Smooth muscle cell (in vitro differentiated cells): ENCODE measurements around the gene ERBB2. TPM values are rescaled to one million over a fixed set of nuclear protein-coding genes. Genes with fewer than 3 reads are reported as not detected.
"Not testable (repeated sequence)": the region's sequence is repeated elsewhere in the genome, so short reads cannot be mapped to it uniquely, and the experiment has no call there.

Source experiments
- DNase-seq: peaks from one replicate; lab custom pipeline; 2025; ENCODE audit not compliant: unreplicated experiment; lab: John Stamatoyannopoulos, UW
- H2AFZ ChIP-seq: fragments of 200-600 bp; sonication (generic); 2 replicates; pipeline ENCODE4 v1.6.0; 2016; ENCODE audit warnings: antibody characterized with exemption, low read depth, mild to moderate bottlenecking
- H3F3A ChIP-seq: fragments of 200-600 bp; sonication (generic); 2 replicates; pipeline ENCODE4 v1.6.0; 2017; ENCODE audit warnings: antibody characterized with exemption, low read depth
- H3K27ac ChIP-seq: fragments of 200-600 bp; sonication (generic); 2 replicates; pipeline ENCODE4 v1.5.1; 2016; ENCODE audit warnings: low read depth, mild to moderate bottlenecking
- H3K27me3 ChIP-seq: fragments of 200-600 bp; sonication (generic); 2 replicates; pipeline ENCODE4 v1.6.1; 2016; ENCODE audit warnings: low read depth, mild to moderate bottlenecking
- H3K36me3 ChIP-seq: fragments of 200-600 bp; sonication (generic); 2 replicates; pipeline ENCODE4 v1.5.1; 2016; ENCODE audit warnings: low read depth
- H3K4me1 ChIP-seq: fragments of 200-600 bp; sonication (generic); 2 replicates; pipeline ENCODE4 v1.5.1; 2016; ENCODE audit warnings: low read depth
- H3K4me2 ChIP-seq: fragments of 200-600 bp; sonication (generic); 2 replicates; pipeline ENCODE4 v1.6.0; 2016; ENCODE audit warnings: mild to moderate bottlenecking
- H3K4me3 ChIP-seq: fragments of 200-600 bp; sonication (generic); 2 replicates; pipeline ENCODE4 v1.5.1; 2016; ENCODE audit warnings: mild to moderate bottlenecking
- H3K79me2 ChIP-seq: fragments of 200-600 bp; sonication (generic); 2 replicates; pipeline ENCODE4 v1.6.0; 2016; ENCODE audit warnings: low read depth, mild to moderate bottlenecking
- H3K9ac ChIP-seq: fragments of 200-600 bp; sonication (generic); 2 replicates; pipeline ENCODE4 v1.6.0; 2016; ENCODE audit warnings: low read depth
- H3K9me3 ChIP-seq: fragments of 200-600 bp; sonication (generic); replicated peaks from 2 replicates; pipeline ENCODE4 v1.5.1; 2016; ENCODE audit warnings: low read depth
- H4K20me1 ChIP-seq: fragments of 200-600 bp; sonication (generic); 2 replicates; pipeline ENCODE4 v1.6.0; 2016; ENCODE audit warnings: low read depth
- CTCF ChIP-seq: fragments of 200-600 bp; sonication (generic); IDR thresholded peaks from 2 replicates; pipeline ENCODE4 v1.5.1; 2017; ENCODE audit warnings: borderline replicate concordance, mild to moderate bottlenecking, antibody characterized with exemption; ENCODE audit not compliant: insufficient read depth, poor library complexity, severe bottlenecking
- WGBS: methylation state at CpG from one replicate; pipeline ENCODE4 v1.1.7; 2016; ENCODE audit warnings: low lambda C conversion rate; 5-methylcytosine and 5-hydroxymethylcytosine counted together
- polyA plus RNA-seq: library from polyadenylated mRNA; unstranded; fragments of >200 nt; fragmentation: Nextera tagmentation; extraction: Ambion mirVana; gene quantifications from 2 replicates; pipeline ENCODE4 v1.2.1, GENCODE V29; 2016
- total RNA-seq: library from RNA; depleted of rRNA; stranded (reverse); fragments of >200 nt; gene quantifications from 2 replicates; pipeline ENCODE4 v1.2.3, GENCODE V29; 2014

ERBB2 gene
- total and polyA plus RNA-seq, 2 experiments from 2014 or later: 49.4 to 53.6 TPM

GRCh38 chr17:39722104-39722503 lies 22.2 kb downstream of the ERBB2 start:
- Histone ChIP-seq H3K4me2 (no peak overlapping the region), H3K9ac (no peak overlapping the region), H3F3A (no peaks in the 10 kb centered on the region), H4K20me1 (no peaks in the 10 kb centered on the region), H3K79me2 (no peaks in the 10 kb centered on the region), H3K4me3 (no peak overlapping the region), H3K4me1 (no peaks in the 10 kb centered on the region), H3K27me3 (no peaks in the 10 kb centered on the region), H2AFZ (no peak overlapping the region), H3K36me3 (no peaks in the 10 kb centered on the region), H3K9me3 (no peaks in the 10 kb centered on the region), H3K27ac (no peak overlapping the region)
- WGBS: over 99% methylated on average over 6 of the region's 6 CpGs
- DNase-seq: no peak
- no peak for TF ChIP-seq CTCF

- H3K4me1 ChIP-seq: no peaks in the 10 kb centered on the region
- DNase-seq: no peak
- H3K9me3 ChIP-seq: no peaks in the 10 kb centered on the region
- H3K9ac ChIP-seq: no peak overlapping the region
- no peak overlapping the region for H3K4me3 ChIP-seq
- H3K36me3 ChIP-seq: no peaks in the 10 kb centered on the region
- H3F3A ChIP-seq: no peaks in the 10 kb centered on the region
- 92% methylated on average over 34 of the region's 34 CpGs for WGBS
- no peaks in the 10 kb centered on the region for H3K27me3 ChIP-seq
- no peaks in the 10 kb centered on the region for H4K20me1 ChIP-seq
- H3K79me2 ChIP-seq: no peaks in the 10 kb centered on the region
- no peak overlapping the region for H3K27ac ChIP-seq
- H2AFZ ChIP-seq: no peak overlapping the region
- no peak overlapping the region for H3K4me2 ChIP-seq
- no peak for TF ChIP-seq CTCF
Measured at GRCh38 chr17:39722965-39723848, 23.3 kb downstream of the ERBB2 start.

DNA sequence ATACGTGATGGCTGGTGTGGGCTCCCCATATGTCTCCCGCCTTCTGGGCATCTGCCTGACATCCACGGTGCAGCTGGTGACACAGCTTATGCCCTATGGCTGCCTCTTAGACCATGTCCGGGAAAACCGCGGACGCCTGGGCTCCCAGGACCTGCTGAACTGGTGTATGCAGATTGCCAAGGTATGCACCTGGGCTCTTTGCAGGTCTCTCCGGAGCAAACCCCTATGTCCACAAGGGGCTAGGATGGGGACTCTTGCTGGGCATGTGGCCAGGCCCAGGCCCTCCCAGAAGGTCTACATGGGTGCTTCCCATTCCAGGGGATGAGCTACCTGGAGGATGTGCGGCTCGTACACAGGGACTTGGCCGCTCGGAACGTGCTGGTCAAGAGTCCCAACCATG lies 24.9 kb downstream of the ERBB2 start:
- H3K27ac ChIP-seq: no peak overlapping the region
- H3K27me3 ChIP-seq: no peaks in the 10 kb centered on the region
- H4K20me1 ChIP-seq: no peaks in the 10 kb centered on the region
- H3K4me2 ChIP-seq: no peak overlapping the region
- H3K9ac ChIP-seq: no peak overlapping the region
- H3K4me3 ChIP-seq: no peak overlapping the region
- no peak for DNase-seq
- H3K9me3 ChIP-seq: no peaks in the 10 kb centered on the region
- peaks cover 8% of the 10 kb centered on the region for H3F3A ChIP-seq
- TF ChIP-seq CTCF: no peak
- H3K4me1 ChIP-seq: no peaks in the 10 kb centered on the region
- no peaks in the 10 kb centered on the region for H3K79me2 ChIP-seq
- 98% methylated on average over 13 of the region's 13 CpGs for WGBS
- no peaks in the 10 kb centered on the region for H3K36me3 ChIP-seq
- H2AFZ ChIP-seq: no peak overlapping the region

DNA sequence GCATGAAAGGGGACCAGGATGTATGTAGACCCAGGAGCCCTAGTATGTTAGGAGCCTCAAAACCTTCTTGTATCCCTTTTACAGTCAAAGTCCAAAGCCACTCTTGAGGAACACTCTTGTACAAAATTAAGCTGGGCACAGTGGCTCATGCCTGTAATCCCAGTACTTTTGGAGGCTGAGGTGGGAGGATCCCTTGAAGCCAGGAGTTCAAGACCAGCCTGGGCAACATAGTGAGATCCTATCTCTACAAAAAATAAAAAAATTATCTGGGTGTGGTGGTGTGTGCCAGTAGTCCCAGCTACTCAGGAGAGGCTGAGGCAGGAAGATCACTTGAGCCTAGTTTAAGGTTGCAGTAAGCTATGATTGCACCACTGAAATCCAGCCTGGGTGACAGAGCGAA lies 26.1 kb downstream of the ERBB2 start:
- not testable (repeated sequence) for H3K36me3 ChIP-seq, H3K4me2 ChIP-seq, H3K4me1 ChIP-seq, H2AFZ ChIP-seq, H4K20me1 ChIP-seq, H3K27me3 ChIP-seq, H3K4me3 ChIP-seq, H3K9me3 ChIP-seq, DNase-seq, H3K79me2 ChIP-seq, H3K27ac ChIP-seq, H3F3A ChIP-seq, H3K9ac ChIP-seq
- 100% methylated on average over 1 of the region's 1 CpG for WGBS
